Stimulated activated CD8-positive, alpha-beta memory T cell treated with anti-CD3 and anti-CD28 coated beads, Interleukin-15, amount 100 ng/mL, for 4 hours (primary cell): ENCODE measurements around the gene AADACL4.

Source experiments
- DNase-seq, 2 donors: peaks; one replicate each; pipeline ENCODE4 v3.0.0-alpha.2; 2020; ENCODE audit warnings: low read depth in 2 of 2

The AADACL4 gene

DNA sequence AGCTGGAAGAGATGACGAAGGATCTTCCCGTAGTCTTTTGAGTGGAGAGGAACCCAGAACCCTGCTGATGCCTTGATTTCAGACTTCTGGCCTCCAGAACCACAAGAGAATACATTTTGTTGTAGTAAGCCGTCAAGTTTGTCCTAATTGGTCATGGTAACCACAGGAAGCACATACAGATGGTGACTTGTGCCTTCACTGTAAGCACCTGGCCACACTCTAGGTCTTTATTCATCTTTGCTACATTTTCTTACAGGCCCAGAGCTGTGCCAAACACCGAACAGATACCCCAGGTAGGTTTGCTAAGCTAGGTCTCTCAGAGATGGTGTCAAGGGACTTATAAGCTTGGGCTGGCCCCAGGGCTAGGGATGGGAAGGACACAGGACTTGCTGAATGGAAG lies 30.7 kb upstream of the AADACL4 start:
- no peak for DNase-seq

DNA sequence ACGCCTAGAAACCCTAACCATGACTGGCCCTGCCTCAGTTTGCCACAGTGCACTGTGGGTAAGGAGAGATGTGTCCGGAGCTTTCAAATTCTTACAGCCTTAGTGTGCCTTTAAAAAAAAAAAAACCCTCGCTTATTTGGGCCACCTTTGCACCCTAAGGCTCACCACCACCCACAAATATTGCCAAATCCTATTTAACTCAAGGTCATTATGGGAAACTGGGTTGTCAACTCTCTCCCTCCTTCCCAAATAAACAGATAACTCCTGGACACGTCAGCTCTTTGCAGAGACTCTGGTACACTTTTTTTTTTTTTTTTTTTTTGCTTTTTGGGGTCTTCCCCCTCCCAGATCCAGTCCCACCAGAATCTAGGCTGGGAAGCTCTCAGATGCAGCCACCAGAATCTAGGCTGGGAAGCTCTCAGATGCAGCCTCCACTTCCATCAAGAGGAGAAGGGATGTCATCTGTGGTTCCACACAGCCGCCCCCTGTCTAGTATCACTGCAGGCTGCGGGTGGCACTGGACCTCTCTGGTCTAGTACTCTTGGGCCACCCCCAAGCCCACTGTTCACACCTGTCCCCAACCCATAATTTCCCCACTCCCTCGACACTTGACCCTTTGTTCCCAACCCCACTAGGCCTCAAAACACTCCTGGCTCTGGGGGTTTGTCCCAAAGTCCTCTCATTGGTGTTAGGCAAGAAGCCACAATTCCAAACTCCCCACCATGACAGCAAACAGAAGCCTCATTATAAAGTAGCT lies 29.3 kb upstream of the AADACL4 start:
- no peak for DNase-seq

DNA sequence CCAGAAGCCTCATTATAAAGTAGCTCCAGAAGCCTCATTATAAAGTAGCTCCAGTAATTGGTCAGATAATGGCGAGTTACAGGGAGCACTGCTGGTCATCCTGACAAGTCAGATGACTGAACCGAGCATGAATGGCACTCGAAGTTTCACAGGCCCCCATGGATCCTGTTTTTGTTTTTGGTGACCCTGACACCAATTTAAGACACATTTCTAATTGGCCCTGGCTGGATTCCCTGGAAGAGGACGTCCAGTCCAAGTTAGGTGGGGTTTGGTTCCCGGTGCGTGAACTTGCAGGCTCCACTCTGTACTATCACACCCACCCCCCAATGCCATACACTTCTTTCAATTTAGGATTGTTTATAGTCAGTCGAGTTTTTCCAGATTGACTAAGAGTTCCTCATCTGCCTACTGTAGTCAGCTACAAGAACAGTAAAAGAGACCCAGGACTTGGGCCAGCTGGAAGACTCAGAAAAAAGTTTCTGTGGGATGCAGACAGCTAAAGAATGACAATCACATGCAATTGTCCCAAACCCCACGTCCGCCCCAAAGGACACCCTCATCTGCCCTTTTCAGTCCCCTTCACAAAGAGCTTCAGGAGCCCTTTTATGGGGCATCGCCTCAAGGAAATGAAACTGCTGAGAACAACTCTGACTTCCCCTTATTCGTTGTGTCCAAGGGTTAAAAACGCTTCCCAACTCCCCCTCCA lies 28.6 kb upstream of the AADACL4 start:
- DNase-seq = no peak

DNA sequence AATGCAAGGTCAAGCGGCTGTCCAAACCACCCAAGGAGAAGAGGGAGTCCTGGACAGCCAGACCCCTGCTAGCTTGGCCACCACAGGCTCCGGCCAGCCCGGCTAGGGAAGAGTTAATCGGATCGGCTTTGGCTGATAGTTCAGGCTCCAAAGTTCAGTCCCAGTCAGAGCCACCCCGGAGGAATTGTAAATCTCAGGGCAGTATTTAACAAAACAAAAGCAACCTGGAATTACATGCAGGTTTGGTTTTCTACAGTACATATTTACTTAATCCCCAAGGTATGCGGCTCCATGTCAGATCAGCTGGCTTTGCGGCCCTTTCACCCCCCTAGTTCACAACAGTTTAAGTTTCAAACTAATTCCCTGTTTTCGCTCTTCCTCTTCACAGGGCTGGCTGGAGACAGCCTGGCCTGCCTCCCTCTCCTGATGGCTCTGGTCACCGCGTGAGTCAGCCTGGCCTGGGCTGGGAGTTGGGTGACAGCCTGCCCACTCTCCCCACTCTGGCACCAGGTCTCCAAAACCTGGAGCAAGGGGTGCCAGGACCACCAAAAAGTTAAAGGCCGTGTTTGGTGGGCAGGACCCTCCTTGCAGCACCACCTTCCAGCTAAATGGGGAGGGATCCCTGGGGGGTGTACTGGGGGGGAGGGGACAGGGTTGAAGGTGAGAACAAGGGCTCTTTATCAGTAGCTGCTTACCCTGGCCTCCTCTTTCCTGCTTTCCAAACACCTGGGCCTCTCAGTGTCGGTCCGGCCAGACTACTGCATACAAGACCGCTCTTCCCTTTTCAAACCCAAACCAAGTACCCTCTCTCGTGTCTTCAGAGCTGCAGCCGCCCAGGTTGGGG lies 27.8 kb upstream of the AADACL4 start:
- no peak for DNase-seq

DNA sequence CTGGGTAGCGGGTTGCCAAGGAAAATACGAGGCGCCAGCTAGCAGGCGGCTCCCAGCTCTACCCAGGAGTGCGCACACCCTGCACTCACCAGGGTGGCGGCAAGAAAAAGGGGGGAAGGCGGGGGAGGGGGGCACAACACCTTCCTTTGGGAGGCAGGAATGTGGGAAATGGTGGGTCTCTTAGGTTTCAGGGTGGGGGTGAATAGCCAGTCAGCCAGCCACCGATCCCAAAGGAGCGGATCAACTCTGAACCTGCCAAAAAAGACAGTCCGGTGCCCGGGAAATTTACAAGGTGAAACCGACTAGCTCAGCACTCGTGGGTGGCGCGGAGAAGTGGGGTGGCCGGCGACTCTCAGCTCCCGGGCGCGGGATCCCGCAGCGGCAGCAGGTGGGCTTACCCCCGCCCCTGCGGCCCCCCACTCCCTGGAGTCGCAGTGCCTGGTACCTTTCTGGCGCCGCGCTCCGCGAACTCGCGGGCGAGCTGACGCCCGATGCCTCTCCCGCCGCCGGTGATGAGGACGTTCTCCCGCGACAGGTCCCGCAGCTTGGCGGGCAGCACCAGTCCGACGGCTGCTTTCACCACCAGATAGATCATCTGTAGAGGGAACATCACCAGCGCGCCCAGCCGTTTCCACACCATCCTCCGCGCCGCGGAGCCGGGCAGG lies 27.0 kb upstream of the AADACL4 start:
- no peak for DNase-seq

DNA sequence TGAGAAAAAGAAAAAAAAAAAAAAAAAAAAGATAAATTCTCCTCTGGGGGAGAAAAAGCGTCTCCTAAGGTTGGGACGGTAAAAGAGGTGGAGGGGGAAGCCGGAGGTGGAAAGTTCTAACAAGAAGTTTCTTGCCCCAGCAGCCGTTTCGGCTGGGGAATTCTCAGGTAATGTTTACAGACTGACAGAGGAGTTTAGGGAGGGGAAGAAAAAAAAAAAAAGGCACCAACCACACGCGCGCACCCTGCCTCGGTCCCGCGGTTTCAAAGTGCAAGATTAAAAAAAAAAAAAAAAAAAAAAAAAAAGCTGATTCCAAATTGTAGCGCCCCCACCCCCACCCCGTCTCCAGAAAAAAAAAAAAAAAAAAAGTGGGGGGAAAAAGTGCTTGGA lies 26.4 kb upstream of the AADACL4 start:
- DNase-seq = no peak

DNA sequence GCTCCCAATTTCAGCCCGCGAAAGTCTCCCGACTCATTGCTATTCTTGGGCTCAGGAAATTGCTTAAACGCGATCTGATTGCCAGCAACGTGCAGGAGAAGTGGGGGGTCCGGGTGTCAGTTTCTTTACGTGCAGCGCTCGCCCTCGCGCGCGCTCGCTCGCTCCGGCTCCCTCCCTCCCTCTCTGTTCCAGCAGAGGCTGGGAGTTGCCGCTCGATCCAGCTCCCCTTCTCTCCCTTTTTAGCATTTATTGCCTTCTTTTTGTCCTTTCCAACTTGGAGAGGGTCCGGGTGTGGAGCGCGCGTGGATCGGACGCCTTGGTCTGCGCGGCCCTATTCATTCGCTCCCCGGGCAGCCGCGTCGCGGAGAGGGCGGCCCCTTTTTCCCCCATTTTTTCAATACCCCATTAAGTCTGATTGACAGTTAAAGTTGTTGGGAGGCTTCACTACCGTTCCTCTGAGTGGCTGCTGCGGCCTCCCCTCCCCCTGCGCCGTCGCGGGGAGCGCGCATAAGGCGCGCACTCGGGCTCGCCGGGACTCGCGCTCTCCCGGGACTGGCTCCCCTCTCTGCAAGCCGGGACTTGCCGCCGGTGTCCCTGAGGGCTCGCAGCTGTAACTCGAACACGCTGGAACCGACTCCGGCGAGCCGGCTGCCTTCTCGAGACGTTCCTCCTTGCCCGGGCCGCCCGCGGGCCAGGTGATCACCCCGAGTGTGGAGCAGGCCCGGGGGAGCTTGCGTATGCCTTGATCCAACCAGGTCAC lies 25.8 kb upstream of the AADACL4 start, which contains the start of gene DHRS3:
Gene DHRS3, minus strand, starts transcription at position 310 of the 760 bp plus-strand sequence. CDS start 862 bp downstream, outside the sequence.
- peak in 1 of 2 donors; percentile 51 for DNase-seq

DNA sequence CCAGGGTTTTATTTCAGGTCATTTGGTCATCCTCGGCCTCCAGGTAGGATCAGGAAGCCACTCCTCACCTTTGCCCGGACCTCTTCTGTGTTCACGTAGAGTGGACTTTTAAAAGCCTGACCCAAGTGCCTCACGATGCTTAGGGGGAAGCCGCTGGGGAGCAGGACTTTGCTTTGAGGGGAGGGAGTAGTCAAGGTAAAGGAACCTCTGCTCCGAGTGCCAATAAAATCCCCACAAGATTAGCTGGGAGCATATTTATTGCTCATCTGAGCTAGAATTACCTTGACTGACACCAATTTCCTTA lies 25.3 kb upstream of the AADACL4 start:
- DNase-seq = no peak

DNA sequence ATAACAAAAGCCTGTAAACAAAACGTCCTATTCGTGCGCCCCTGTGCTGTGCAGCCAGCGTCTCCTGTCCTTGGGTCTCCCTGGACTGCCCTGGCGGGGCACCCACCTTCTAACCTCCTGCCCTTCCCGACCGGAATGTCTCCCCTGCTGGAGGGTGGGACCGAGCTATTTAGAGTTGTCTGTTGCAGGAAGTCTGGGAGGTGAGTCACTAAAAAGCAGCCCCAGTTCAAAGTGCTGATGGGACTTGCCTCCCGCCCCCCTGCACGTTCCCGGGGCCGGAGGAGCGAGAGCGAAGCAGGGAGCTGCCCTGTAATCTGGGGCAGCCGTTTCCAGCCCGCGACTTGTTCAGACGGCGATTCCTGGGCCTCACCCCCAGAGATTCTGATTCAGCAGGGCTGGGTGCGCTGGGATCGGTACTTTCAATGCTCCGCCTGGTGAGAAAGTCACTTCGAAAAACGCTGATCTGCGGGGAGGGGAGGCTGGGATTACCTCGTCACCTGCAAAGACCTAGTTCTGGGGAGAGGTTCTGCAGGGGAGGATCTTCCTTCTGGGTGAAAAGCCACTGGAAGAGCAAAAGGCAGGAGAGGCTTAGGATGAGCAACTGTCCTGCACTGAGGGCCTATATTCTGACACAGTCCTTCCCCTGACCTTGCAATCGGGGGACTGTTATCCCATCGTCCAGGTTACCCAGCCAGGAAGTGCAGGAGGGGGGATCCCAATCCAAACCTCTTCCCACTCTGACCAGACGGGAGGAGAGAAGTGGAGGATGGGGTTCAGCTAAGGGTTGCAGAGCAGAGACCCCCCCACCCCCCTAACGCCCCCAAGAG lies 24.7 kb upstream of the AADACL4 start:
- peak in 1 of 2 donors; percentile 30 for DNase-seq

DNA sequence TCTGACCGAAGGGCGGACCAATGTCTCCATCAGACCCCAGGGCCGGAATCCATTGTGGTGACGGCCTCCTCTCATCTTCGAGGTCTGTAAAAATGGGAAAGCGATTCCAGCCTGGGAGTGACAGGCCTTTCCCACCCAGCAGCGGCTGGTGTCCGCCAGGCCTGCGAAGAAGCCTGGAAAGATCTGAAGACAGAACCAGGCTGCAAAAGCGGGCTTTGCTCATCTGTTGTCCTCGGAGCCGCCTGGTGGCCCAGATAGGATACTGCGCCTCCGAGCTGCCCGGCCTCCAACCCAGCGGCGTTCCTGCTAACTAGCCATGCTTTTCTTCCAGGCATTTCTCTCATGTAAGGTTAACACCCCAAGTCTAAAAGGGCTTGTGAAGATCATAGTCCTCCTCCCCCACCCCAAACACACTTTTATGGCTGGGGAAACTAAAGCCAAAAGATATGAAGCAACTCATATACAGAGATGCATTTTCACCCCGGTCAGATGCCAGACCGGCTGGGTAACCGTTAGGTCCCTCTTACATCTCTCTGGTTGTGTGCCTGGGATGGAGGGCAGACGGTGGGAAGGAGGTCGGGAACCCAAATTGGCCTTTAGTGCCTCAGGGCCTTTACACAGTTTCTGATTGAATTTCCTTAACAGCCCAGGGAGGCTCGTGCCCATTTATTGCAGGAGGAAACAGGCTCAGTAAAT lies 23.9 kb upstream of the AADACL4 start:
- peak in 1 of 2 donors; percentile 46 for DNase-seq

DNA sequence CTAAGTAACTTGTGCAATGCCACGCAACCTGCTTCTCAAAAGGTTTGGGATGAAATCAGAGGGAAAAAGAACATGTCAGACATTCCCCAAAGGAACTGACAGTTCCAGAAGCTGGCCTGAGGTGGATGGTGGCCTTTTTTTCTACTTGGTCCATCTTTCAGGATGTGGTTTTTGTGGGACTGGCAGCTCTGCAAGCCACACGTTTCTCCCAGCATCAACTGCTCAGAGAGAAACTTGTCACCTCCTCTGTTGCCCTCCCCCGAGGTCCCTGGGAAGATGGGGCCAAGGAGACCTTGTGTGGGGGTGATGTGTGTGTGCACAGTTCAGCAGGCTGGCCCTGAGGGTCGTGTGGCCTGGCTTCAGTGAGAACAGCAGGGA lies 23.4 kb upstream of the AADACL4 start:
- DNase-seq = no peak

DNA sequence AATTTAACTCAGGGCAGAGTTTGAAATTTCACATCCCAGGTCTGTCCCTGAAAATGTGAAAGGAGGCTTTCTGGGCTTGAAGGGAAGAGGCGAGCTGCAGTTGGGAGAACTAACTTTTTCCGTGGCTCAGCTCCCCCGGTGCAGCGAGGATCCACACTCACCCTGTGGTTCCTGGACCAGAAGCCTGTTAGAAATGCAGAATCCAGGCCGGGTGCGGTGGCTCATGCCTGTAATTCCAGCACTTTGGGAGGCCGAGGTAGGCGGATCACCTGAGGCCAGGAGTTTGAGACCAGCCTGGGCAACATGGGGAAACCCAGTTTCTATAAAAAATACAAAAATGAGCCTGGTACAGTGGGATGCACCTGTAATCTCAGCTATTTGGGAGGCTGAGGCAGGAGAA lies 23.0 kb upstream of the AADACL4 start:
- DNase-seq = no peak

DNA sequence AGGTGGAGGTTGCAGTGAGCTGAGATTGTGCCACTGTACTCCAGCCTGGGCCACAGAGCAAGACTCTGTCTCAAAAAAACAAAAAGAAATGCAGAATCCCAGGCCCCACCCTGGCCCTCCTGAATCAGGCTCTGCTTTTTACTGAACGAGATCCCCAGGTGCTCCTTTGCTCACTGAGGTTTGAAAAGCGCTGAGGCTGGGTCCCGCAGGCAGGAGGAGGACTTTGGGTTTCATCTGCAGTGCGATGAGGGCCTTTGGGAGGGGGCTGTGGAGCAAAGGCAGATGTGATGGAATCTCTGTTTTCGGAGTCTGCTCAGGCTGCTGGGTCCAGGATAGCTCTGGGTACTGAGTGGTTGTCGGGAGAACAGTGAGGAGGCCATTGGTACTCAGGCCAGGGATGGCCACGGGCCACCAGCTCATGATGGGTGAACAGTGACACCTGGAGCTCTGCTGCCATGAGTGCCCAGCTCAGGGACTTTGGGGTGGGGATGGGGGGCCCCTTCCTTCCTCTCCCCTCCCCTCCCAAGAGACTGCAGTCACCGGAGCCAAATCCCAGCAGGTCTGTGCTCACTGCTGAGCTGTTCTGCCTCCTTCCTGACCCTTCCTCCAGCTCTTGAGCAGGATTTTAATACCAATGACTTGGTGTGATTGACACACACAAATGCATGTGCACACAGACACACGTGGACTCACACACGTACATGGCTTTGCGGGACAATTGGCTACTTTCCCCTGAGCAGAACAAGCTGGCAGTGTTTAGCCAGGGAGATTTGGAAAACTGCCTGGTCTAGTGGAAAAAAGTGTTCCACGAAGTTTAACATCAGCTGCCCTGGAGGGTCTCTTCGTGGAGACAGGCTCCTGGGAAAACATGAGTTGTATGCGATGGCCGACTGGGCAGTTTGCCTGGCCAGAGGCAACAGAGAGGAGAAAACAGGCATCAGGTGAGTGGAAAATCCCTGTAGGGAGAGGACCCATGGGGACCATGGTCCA lies 22.2 kb upstream of the AADACL4 start:
- DNase-seq = no peak

DNA sequence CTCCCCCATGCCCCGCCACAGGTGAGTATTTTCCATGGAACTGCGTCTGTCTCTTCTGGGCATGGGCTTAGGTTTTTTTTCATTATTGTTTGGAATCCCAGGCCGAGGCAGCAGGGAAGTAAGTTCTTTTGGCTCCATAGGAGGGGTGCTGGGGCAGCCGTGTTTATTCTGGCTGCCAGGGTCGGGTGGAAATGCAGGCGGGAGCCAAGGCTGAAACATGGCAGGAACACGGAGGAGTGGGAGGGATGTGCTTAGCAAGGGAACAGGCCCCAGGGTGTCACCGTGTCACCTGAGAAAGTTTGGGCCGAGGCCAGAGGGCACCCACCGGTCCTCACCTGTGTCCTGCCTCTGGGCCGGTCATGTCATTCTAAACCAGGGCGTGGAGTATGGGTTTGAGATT lies 21.4 kb upstream of the AADACL4 start:
- no peak for DNase-seq

DNA sequence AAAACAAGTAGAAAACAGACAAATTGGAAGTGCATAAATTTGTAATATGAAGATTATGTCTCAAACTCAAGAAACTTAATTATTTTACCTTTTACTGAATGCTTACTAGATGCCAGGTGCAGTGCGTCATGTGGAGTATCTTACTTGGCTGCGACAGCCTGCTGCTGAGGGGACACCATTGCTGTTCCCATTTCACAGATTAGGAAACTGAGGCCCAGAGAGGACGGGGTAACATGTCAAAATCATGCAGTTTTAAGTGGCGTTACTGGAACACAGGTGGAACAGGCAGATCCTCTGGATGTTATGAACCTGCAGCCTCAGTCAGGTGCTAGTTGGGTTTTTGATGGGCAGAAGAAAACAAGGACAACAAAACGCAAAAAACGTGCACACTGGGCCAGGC lies 18.6 kb upstream of the AADACL4 start:
- DNase-seq = no peak

DNA sequence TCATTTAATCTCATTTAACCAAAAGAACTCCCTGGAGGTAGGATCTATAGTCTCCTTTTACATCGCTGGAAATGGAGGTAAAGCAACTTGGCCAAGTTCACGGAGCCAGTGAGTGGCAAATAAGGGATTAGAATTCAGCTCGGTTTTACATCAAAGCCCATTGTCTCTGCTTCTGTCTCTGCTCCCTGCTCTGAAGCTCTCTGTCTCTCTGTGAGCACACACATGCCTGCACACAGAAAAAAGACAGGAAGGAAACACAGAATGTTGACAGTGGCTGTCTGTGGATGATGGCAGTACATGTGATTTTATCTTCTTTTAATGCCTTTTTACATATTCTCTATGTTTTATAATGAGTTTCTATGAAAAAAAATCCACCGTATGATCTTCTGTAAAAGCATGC lies 17.0 kb upstream of the AADACL4 start:
- no peak for DNase-seq

DNA sequence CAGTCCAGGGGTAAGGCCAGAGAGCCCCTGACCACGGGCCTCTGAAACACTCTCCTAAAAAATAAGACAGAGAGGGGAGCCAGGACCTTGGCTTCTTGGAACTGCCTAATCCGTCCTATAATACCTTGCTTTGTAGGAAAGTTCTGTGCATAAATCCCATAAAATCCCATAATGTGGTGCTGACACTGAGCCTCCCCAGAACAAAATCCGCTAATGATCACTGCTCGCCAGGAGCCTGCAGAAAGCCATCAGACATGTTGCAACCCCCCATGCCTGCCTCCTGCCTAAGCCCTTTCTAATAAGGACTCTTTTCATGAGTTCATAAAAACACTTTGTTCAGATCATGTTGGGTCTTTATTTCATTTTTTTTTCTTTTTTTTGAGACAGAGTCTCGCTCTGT lies 16.6 kb upstream of the AADACL4 start:
- DNase-seq = no peak

DNA sequence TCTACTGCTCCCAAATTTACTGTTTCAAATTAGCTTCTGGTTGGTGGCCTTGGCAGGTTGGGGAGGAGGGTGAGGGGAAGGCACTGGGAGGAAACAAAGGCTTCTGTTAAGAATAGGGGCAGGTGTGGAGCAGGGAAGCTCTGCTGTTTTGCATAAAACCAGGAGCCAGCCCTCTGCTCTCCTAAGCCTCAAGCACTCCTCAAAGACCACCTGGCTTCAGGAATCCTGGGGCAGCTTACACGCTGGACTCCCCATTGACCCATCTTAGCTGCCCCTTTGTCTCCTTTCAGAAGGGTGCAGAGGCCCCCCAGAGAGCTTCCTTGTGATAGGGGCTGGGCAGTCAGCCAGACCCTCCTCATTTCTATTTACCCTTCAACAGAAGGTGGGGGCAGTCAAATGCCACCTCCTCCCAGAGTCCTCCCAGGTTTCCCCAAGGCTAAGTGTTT lies 14.4 kb upstream of the AADACL4 start:
- DNase-seq = no peak
